ENCODE data around the gene SPOCK2. TPM values are rescaled to one million over a fixed set of nuclear protein-coding genes. Genes with fewer than 3 reads are reported as not detected.

SPOCK2 gene
- total and polyA plus RNA-seq, 10 donors = 12.6 to 64.3 (median 40.5) TPM

DNA sequence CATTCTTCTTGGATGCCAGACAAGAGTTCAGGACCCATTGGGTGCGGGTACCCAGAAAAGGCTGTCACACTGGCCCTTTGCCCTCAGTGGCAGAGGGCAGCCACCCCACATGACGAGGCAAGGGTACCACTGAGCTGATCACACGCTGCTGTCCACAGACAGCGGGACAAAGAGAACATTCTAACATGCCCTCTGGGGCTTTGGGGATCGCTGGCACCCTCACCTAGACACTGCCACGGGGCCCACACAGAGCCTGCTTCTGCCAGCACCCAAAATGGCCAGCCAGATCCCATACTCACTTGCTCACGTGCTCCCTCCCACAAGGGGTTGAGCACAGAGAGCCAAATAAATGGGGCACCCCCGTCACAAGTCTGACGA is 16.7 kb upstream of the SPOCK2 start:
- TF ChIP-seq POLR2A (IDR thresholded peaks at IDR 0.05) = no peak
- TF ChIP-seq, protein P1, sequence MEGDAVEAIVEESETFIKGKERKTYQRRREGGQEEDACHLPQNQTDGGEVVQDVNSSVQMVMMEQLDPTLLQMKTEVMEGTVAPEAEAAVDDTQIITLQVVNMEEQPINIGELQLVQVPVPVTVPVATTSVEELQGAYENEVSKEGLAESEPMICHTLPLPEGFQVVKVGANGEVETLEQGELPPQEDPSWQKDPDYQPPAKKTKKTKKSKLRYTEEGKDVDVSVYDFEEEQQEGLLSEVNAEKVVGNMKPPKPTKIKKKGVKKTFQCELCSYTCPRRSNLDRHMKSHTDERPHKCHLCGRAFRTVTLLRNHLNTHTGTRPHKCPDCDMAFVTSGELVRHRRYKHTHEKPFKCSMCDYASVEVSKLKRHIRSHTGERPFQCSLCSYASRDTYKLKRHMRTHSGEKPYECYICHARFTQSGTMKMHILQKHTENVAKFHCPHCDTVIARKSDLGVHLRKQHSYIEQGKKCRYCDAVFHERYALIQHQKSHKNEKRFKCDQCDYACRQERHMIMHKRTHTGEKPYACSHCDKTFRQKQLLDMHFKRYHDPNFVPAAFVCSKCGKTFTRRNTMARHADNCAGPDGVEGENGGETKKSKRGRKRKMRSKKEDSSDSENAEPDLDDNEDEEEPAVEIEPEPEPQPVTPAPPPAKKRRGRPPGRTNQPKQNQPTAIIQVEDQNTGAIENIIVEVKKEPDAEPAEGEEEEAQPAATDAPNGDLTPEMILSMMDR (IDR thresholded peaks at IDR 0.05 in 8 of 11, conservative IDR thresholded peaks at IDR 0.05 in 3 of 11) = no peak
- no peak for TF ChIP-seq POLR2AphosphoS5 (IDR thresholded peaks at IDR 0.05)
- intact Hi-C loops (cut with DNase I; ENCODE audit: low total_unique reads) = no loop called here
- no peak overlapping the region for H3K27ac ChIP-seq
- H3K36me3 ChIP-seq = peaks cover 0 to 57% (median 22%) of the 10 kb centered on the region in 6 donors
- no peaks in the 10 kb centered on the region for H3K27me3 ChIP-seq (replicated peaks in 1 of 7)
- WGBS, 5 donors = 95 to 98% (median 97%) methylated on average over 8 to 9 of the region's 9 CpGs
- no peak overlapping the region for H3K4me3 ChIP-seq
- peaks cover 9 to 40% (median 30%) of the 10 kb centered on the region in 6 donors for H3K4me1 ChIP-seq
- no peaks in the 10 kb centered on the region for H3K9me3 ChIP-seq
- DNase-seq = no peak

DNA sequence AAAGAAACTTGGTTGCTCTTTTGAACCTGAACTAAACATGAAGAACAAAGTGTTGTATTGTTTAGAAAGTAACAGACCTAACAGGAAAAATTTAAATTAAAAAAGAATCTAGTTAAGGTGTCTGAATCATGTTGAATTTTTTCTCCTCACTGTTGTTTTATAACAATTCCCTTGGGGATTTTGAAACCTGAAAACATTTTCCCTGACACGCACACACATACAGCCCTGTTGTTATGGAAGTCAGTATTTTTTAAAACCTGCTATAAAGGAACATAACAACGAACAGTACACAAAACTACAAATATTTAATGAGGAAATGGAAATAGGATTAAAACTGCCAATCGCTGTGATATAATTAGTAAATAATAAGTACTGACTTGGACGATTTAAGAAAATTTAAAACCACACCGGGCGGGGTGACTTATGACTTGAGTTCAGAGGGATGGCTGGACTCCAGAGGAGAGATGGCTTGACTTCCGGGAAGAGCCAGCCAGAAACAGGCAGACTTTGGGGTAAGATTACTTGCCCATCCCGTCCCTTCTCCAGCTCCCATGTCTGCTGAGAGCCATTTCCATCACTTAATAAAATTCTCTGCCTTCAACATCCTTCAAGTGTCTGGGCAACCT is 16.2 kb upstream of the SPOCK2 start:
- H3K4me3 ChIP-seq = no peak overlapping the region
- 92 to 95% (median 93%) methylated on average over 8 of the region's 8 CpGs for WGBS, 5 donors
- H3K27ac ChIP-seq = no peak overlapping the region
- H3K9me3 ChIP-seq = no peaks in the 10 kb centered on the region
- no peaks in the 10 kb centered on the region for H3K27me3 ChIP-seq (replicated peaks in 1 of 7)
- no peak for TF ChIP-seq POLR2A (IDR thresholded peaks at IDR 0.05)
- TF ChIP-seq, protein P1 (IDR thresholded peaks at IDR 0.05 in 8 of 11, conservative IDR thresholded peaks at IDR 0.05 in 3 of 11) = no peak
- no peak for TF ChIP-seq POLR2AphosphoS5 (IDR thresholded peaks at IDR 0.05)
- DNase-seq = no peak
- peaks cover 0 to 60% (median 24%) of the 10 kb centered on the region in 6 donors for H3K36me3 ChIP-seq
- intact Hi-C loops (cut with DNase I; ENCODE audit: low total_unique reads) = no loop called here
- peaks cover 5 to 35% (median 25%) of the 10 kb centered on the region in 6 donors for H3K4me1 ChIP-seq

DNA sequence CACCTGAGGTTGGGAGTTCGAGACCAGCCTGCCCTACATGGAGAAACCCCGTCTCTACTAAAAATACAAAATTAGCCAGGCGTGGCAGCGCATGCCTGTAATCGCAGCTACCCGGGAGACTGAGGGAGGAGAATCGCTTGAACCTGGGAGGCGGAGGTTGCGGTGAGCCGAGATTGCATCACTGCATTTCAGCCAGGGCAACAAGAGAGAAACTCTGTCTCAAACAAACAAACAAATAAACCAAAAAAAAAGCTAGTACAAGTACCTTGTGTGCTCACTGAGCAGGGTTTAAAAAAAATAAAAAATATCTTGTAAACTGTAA is 11.2 kb upstream of the SPOCK2 start:
- intact Hi-C loops (cut with DNase I; ENCODE audit: low total_unique reads) = no loop called here
- Histone ChIP-seq H3K9me3 (no peaks in the 10 kb centered on the region), H3K27ac (no peak overlapping the region), H3K4me3 (no peak overlapping the region), H3K36me3 (peaks cover 0 to 92% (median 42%) of the 10 kb centered on the region in 6 donors), H3K27me3 (replicated peaks in 1 of 7) (no peaks in the 10 kb centered on the region), H3K4me1 (no peaks in the 10 kb centered on the region)
- TF ChIP-seq POLR2AphosphoS5 (IDR thresholded peaks at IDR 0.05) (no peak), POLR2A (IDR thresholded peaks at IDR 0.05) (no peak)
- TF ChIP-seq, protein P1 (IDR thresholded peaks at IDR 0.05 in 8 of 11, conservative IDR thresholded peaks at IDR 0.05 in 3 of 11) = no peak
- DNase-seq = no peak
- 96 to 99% (median 98%) methylated on average over 10 of the region's 10 CpGs for WGBS, 5 donors

DNA sequence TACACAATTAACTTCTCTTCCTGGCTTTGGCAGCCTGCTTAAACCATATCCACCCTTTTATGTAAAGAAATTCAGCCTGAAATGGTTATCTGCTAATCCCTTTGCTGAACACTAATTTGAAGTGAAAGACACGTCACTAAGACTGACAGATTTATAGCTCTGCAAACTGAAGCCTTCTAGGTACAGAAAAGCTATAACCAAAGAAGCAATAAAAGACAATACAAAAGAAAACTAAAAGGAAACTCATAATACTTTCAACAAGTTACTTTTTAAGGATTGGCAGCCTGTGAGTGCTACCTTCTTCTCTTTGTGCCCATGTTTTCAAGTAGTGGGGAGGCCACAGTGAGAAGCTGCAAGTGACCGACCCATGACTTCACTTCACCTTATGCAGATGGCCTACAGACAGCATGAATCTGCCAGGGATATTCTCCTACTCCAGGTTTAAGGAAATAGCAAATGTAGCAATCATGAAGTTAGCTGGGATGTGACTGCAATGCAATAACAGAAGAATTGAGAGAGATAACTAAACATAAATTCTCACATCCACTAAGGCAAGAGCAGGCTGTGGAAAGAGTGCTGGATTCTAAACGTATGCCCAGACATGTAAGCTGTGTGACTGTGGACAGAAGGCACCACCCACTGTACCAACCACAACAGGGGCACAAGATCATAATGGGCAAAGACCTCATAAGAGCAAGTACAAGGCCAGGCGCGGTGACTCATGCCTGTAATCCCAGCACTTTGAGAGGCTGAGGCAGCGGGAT is 10.7 kb upstream of the SPOCK2 start:
- DNase-seq = no peak
- intact Hi-C loops (cut with DNase I; ENCODE audit: low total_unique reads) = no loop called here
- Histone ChIP-seq H3K36me3 (peaks cover 0 to 96% (median 42%) of the 10 kb centered on the region in 6 donors), H3K9me3 (no peaks in the 10 kb centered on the region), H3K27me3 (replicated peaks in 1 of 7) (no peaks in the 10 kb centered on the region), H3K4me1 (no peaks in the 10 kb centered on the region), H3K27ac (no peak overlapping the region), H3K4me3 (no peak overlapping the region)
- WGBS, 5 donors = 88 to 96% (median 95%) methylated on average over 6 of the region's 6 CpGs
- TF ChIP-seq, protein P1 (IDR thresholded peaks at IDR 0.05 in 8 of 11, conservative IDR thresholded peaks at IDR 0.05 in 3 of 11) = no peak
- TF ChIP-seq POLR2AphosphoS5 (IDR thresholded peaks at IDR 0.05) (no peak), POLR2A (IDR thresholded peaks at IDR 0.05) (no peak)

Data from spleen (tissue), 11 donors.